Astrocyte of the hippocampus (primary cell): ENCODE measurements around the gene LGALS8.
"Not testable (repeated sequence)": the region's sequence is repeated elsewhere in the genome, so short reads cannot be mapped to it uniquely, and the experiment has no call there.

Experiments used
- DNase-seq: peaks from one replicate; pipeline ENCODE4 v3.0.0; 2011; ENCODE audit warnings: low read depth, low spot score

Gene LGALS8

GRCh38 chr1:236540813-236541465, 17.2 kb downstream of the LGALS8 start:
- DNase-seq: no peak

- no peak for DNase-seq
Observed at GRCh38 chr1:236541710-236542109, 17.9 kb downstream of the LGALS8 start.

GRCh38 chr1:236543065-236543669, 19.4 kb downstream of the LGALS8 start:
- no peak for DNase-seq

- no peak for DNase-seq
Observed at GRCh38 chr1:236545621-236546169, 21.9 kb downstream of the LGALS8 start.

- no peak for DNase-seq
Observed at GRCh38 chr1:236548452-236548851, 24.7 kb downstream of the LGALS8 start.

GRCh38 chr1:236550961-236551851, 27.4 kb downstream of the LGALS8 start:
- no peak for DNase-seq

GRCh38 chr1:236552096-236552495, 28.3 kb downstream of the LGALS8 start:
- DNase-seq: no peak

GRCh38 chr1:236552901-236553300, 29.1 kb downstream of the LGALS8 start:
- no peak for DNase-seq

GRCh38 chr1:236553370-236553769, 29.6 kb downstream of the LGALS8 start:
- no peak for DNase-seq

- DNase-seq: no peak
Observed at GRCh38 chr1:236556606-236557005, 32.8 kb downstream of the LGALS8 start.

GRCh38 chr1:236558081-236558480, 34.3 kb downstream of the LGALS8 start:
- DNase-seq: no peak

GRCh38 chr1:236558846-236559245, 35.1 kb downstream of the LGALS8 start:
- no peak for DNase-seq

GRCh38 chr1:236560213-236560771, 36.5 kb downstream of the LGALS8 start:
- DNase-seq: no peak

- no peak for DNase-seq
Observed at GRCh38 chr1:236561976-236562375, 38.2 kb downstream of the LGALS8 start.

GRCh38 chr1:236565530-236565929, 41.7 kb downstream of the LGALS8 start:
- peak; percentile 11 for DNase-seq

- DNase-seq: no peak
Observed at GRCh38 chr1:236568285-236568894, 44.6 kb downstream of the LGALS8 start.

- DNase-seq: peak; percentile 47
Observed at GRCh38 chr1:236575523-236575922, 51.7 kb downstream of the LGALS8 start.

GRCh38 chr1:236576004-236576403, 52.2 kb downstream of the LGALS8 start:
- peak; percentile 53 for DNase-seq

GRCh38 chr1:236577041-236577440, 53.3 kb downstream of the LGALS8 start:
- DNase-seq: not testable (repeated sequence)

GRCh38 chr1:236578661-236579060, 54.9 kb downstream of the LGALS8 start:
- no peak for DNase-seq

GRCh38 chr1:236580404-236580803, 56.6 kb downstream of the LGALS8 start:
- not testable (repeated sequence) for DNase-seq
